Spleen (tissue), 3 donors: ENCODE results near the gene ADA.

ENCODE experiments used
- POLR2A ChIP-seq, 3 donors: fragments of 450-650 bp; IDR thresholded peaks; one replicate each; pipeline ENCODE4 v1.5.1; 2017; ENCODE audit warnings: antibody characterized with exemption in 3 of 3, mild to moderate bottlenecking in 1 of 3
- POLR2AphosphoS5 ChIP-seq, 3 donors: sonication (generic); formaldehyde crosslinking; IDR thresholded peaks; one replicate each; pipeline ENCODE4 v1.5.1; 2017; ENCODE audit warnings: antibody characterized with exemption in 3 of 3

- no peak for TF ChIP-seq POLR2A (IDR thresholded peaks at IDR 0.05)
- no peak for TF ChIP-seq POLR2AphosphoS5 (IDR thresholded peaks at IDR 0.05)
Observed at GRCh38 chr20:44689809-44690208, 38.3 kb upstream of the ADA start.
